Subcutaneous adipose tissue (tissue), 4 donors: ENCODE results near the gene RTN4RL2. TPM values are rescaled to one million over a fixed set of nuclear protein-coding genes. Genes with fewer than 3 reads are reported as not detected.

Source experiments
- CTCF ChIP-seq: fragments of 450-650 bp; IDR thresholded peaks from one replicate; pipeline ENCODE4 v1.5.1; 2016; ENCODE audit warnings: low read depth, mild to moderate bottlenecking, control low read depth, antibody characterized with exemption, moderate library complexity
- total RNA-seq, 4 donors: library from RNA; depleted of rRNA; stranded (reverse); fragments of >200 nt; gene quantifications; one replicate each; pipeline ENCODE4 v1.1.0, GENCODE V29; 2016

RTN4RL2 gene
- total RNA-seq, 4 donors from 2014 or later, result 0.38 to 0.82 (median 0.68) TPM; not detected in 1

DNA sequence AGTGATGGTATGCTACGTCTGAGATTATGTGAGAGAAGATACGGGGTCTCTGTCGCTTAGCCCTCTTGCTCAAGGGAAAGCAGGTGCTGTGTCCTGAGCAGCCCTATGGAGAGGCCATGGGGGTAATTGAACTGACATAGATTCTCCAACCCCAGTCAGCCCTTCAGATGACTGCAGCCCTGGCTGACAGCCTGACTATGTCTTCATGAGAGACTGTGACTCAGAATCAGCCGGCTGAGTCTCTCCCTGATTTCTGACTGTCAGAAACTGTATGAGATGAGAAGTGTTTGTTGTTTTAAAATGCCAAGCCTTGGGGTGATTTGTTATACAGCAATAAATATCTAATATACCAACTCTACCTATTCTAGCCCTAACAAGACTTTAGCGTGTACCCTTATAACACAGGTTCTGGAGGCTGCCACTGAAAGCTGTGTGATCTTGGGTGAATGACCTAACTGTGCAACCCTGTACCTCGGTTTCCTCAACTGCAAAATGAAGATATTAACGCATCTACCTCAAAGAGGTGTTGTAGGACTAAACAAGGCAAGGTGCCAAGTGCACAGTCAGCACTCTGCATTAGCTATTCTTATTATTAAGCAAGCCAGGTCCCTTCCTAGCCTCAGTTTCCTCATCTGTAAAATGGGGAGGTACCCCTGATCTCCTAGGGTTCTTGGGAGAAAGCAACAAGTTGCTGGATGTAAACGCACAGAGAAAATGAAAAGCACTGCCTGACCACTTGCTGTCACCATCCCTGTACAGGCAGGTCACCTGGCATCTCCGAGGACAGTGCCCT is 30.3 kb downstream of the RTN4RL2 start:
- no peak for TF ChIP-seq CTCF

DNA sequence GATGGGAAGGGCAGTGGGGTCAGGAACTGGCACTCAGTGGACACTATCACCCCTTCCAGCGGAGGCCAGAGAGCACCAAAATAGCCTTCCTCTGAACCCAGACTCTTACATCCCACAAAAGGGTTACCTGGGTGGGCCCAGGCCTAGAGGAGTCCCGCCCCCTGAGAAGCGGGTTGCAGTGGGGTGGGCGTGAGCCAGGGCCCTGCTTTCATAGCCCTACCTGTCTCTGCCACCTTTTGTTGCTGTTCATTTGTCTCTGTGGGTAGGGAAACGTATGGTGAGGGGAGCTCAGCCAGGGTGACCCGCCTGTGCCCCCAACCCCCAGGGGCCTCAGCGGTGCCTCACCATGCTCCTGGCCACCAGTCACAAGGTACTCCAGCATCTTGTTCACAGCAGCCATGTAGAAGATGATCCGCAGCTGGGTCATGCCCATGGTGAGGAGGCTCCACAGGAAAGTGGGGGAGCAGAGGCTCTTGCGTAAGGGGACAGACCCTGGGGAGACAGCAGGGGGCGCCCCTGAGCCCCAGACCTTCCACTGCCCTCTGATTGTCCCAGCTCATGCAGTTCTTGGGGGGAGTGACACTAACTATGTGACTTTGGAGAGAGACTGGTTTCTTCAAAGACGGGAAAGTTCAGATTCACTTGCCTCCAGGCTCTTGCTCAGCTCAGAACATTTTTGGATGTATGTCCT is 31.2 kb downstream of the RTN4RL2 start:
- no peak for TF ChIP-seq CTCF

- TF ChIP-seq CTCF, result no peak
Observed at GRCh38 chr11:57493507-57494503, 33.5 kb downstream of the RTN4RL2 start.

DNA sequence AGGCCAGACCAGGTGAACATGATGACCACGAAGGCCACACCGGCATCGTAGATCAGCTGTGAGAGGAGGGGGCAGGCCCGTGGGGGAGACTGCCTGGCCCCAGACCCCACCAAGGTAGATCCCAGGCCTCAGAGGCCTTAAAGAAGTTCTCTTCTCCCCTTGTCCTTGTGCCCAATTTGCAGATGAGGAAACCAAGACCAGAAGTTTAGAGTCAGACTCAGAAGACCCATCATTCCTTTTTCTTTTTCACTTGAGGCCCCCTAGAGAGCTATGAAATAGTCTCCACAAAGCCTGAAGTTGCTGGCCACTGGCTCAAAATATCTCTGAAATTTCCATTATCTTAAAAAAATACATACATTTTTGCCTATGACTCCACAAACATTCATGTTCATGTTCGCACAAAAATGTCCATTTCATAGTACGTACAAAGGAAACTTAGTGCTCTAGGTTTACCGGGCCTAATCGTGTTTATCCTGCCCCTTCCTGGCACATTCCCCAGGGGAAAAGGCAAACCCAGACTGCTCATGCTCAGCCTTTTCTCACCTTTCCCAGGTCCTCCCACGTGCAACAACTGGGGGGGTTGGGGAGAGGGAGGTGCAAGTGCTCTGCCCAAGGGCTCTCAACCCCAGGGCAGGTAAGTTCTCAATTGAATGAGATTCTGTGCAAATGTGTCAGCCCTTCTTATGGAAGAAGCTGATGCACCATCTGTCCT is 35.9 kb downstream of the RTN4RL2 start:
- no peak for TF ChIP-seq CTCF

DNA sequence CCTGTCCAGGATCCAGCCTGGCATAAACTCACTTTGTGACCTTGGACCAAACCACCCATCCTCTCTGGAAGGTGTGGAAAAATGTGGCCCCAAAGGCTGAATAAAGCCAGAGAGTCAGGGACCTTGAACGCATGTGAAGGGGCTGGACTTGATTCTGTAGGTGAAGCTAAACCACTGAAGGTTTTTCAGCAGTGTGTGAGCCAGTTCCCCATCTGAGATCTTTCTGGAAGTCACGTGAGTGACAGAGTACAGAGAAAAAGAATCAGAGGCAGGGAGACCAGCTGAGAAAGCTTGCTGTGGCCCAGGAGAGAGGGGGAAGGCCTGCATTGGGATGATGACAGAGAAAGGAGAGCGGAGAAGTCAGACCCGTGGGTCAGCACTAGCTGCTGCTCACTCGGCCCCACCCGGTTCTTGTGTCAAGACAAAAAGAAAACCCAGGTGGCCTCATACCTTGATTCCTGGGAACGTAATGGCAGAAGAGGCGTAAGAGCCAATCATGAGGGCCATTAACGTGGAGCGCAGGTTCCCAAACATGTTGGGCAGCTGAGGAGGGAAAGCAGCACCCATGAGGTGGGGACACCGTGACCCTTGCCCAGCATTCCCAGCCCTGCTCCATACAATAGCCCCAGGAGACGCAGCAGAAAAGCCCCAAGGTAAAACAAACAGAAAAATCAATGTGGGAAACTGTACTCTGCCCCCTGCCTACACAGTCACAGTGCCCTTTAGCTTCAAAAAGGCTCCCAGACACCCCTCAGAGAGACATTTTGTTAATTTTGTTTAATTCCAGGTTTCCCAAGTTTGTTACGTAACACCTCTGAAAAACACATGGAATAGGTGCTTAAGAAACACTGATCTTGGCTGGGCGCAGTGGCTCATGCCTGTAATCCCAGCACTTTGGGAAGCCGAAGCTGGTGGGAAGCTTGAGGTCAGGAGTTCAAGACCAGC is 37.2 kb downstream of the RTN4RL2 start:
- no peak for TF ChIP-seq CTCF

GRCh38 chr11:57498540-57498939 is 38.2 kb downstream of the RTN4RL2 start:
- no peak for TF ChIP-seq CTCF
